A673 (cell line): ENCODE results near the gene HTR3A. TPM values are rescaled to one million over a fixed set of nuclear protein-coding genes. Genes with fewer than 3 reads are reported as not detected.

Experiments used
- BruUV-seq: library from RNA; stranded (reverse); fragments of 400-500 nt; replicated peaks from 2 replicates; lab custom pipeline; 2021; lab: Mats Ljungman, UMichigan
- CTCF ChIA-PET: fragments of 300-600 bp; sonication (Branson Sonifier 250); formaldehyde crosslinking; loops from one replicate; lab custom pipeline; 2022; ENCODE audit warnings: antibody characterized with exemption; lab: Charles Lee
- POLR2A ChIA-PET: fragments of 300-600 bp; sonication (Branson Sonifier 250); formaldehyde crosslinking; loops from one replicate; lab custom pipeline; 2022; ENCODE audit warnings: antibody characterized with exemption; ENCODE audit not compliant: low non-redundant PET; lab: Charles Lee
- DNase-seq: peaks from one replicate; pipeline ENCODE4 v3.0.0-alpha.2; 2015; ENCODE audit warnings: low spot score
- H3K27ac ChIP-seq: fragments of 200-600 bp; sonication (generic); 2 replicates; pipeline ENCODE4 v1.5.1; 2016; ENCODE audit warnings: mixed run types, low read depth, mild to moderate bottlenecking, mixed read lengths, antibody characterized with exemption, low read length; ENCODE audit not compliant: poor library complexity, severe bottlenecking
- H3K27me3 ChIP-seq: fragments of 200-600 bp; sonication (generic); replicated peaks from 2 replicates; pipeline ENCODE4 v1.6.1; 2017; ENCODE audit warnings: mixed run types, low read depth, mild to moderate bottlenecking, mixed read lengths, antibody characterized with exemption, low read length; ENCODE audit not compliant: insufficient read depth, poor library complexity
- H3K36me3 ChIP-seq: fragments of 200-600 bp; sonication (generic); 2 replicates; pipeline ENCODE4 v1.6.1; 2016; ENCODE audit warnings: mixed run types, mild to moderate bottlenecking, mixed read lengths, antibody characterized with exemption, low read length; ENCODE audit not compliant: insufficient read depth, poor library complexity, severe bottlenecking
- H3K4me1 ChIP-seq: fragments of 200-600 bp; sonication (generic); 2 replicates; pipeline ENCODE4 v1.6.1; 2017; ENCODE audit warnings: mixed run types, mild to moderate bottlenecking, mixed read lengths, antibody characterized with exemption, low read length; ENCODE audit not compliant: insufficient read depth, poor library complexity, severe bottlenecking
- H3K4me3 ChIP-seq: fragments of 200-600 bp; sonication (generic); 2 replicates; pipeline ENCODE4 v1.5.1; 2016; ENCODE audit warnings: low read depth, mixed run types, mild to moderate bottlenecking, mixed read lengths, low read length; ENCODE audit not compliant: poor library complexity, severe bottlenecking
- H3K9me3 ChIP-seq: fragments of 200-600 bp; sonication (generic); 2 replicates; pipeline ENCODE4 v1.6.1; 2016; ENCODE audit warnings: mixed run types, low read depth, mild to moderate bottlenecking, mixed read lengths, antibody characterized with exemption, low read length; ENCODE audit not compliant: poor library complexity, severe bottlenecking
- EZH2 ChIP-seq: fragments of 200-600 bp; sonication (generic); IDR thresholded peaks from 2 replicates; pipeline ENCODE4 v1.6.1; 2017; ENCODE audit warnings: borderline replicate concordance, low read depth, mild to moderate bottlenecking, mixed read lengths, antibody characterized with exemption, low read length; ENCODE audit not compliant: poor library complexity, severe bottlenecking
- intact Hi-C: fragments of 100-400 bp; cut with micrococcal nuclease; formaldehyde crosslinking; loops from one replicate; pipeline ENCODE4 v1.10.0; 2022; ENCODE audit not compliant: unreplicated experiment
- total RNA-seq: library from RNA; stranded (reverse); gene quantifications from 2 replicates; pipeline ENCODE4 v1.2.3, GENCODE V29; 2021
- TF ChIP-seq, protein P1 (sequence below): fragments of 300-800, 200-600 bp; sonication (generic); conservative IDR thresholded peaks from 2 replicates; pipeline ENCODE4 v1.5.1; 2017; ENCODE audit warnings: low read depth, mild to moderate bottlenecking, antibody characterized with exemption, low read length, moderate library complexity, mixed read lengths

Gene HTR3A
- total RNA-seq, 1 experiment from 2014 or later, result not detected

DNA sequence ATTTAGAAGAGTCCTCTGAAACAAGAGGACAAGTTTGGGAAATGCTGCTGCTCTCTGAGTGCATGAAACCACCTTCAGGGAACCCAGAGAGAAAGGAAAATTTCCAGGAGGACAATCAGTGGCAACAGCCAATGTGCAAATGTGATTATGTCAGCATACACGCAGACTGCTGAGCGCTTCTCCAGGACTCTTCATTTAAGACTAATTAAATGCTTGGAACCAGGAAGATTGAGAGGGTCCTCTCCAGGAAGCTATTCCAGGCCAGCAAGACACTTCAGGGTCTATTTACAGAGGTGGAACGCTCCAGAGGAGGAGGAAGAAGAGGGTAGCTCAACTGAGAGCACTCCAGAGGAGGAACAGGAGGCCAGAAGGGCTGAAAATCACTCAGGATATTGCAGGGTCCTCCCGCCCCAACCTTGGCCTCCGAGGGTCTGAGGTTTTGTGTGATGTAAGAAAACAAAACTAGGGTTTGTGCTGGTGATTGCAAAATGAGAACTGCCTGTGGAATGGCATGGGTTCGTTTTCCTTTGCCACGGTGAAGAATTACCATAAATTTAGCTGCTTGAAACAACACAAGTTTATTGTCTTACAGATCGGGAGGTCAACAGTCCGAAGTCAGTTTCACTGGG is 14.1 kb upstream of the HTR3A start:
- Histone ChIP-seq H3K9me3 (no peaks in the 10 kb centered on the region), H3K27me3 (peaks cover 5% of the 10 kb centered on the region), H3K4me1 (no peaks in the 10 kb centered on the region), H3K27ac (no peak overlapping the region), H3K36me3 (no peaks in the 10 kb centered on the region), H3K4me3 (no peak overlapping the region)
- no TSS peak for BruUV-seq
- POLR2A ChIA-PET, result no interaction called here
- DNase-seq, result no peak
- intact Hi-C loops, result no loop called here
- CTCF ChIA-PET, result interaction anchor here (0.6 kb wide), 1 partner anchor 34 kb away, joined by 3 read pairs; no protein-coding TSS in a partner anchor
- no peak for TF ChIP-seq EZH2

DNA sequence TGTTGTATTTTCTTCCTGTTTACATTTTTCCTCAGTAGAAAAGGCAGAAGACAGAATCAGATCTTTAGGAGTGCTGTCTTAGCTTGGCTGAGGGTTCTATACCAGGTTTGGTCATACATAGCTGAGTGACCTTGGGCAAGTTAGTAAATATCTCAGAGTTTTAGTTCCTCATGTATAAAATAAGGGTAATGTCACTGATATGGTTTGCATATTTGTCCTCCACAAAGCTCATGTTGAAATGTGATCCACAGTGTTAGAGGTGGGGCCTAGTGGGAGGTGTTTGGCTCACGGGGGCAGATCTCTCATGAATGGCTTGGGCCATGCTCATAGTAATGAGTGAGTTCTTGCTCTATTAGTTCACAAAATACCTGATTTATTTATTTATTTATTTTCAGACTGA is 7.5 kb upstream of the HTR3A start:
- no TSS peak for BruUV-seq
- Histone ChIP-seq H3K27me3 (peaks cover 6% of the 10 kb centered on the region), H3K9me3 (no peaks in the 10 kb centered on the region), H3K4me3 (no peak overlapping the region), H3K36me3 (no peaks in the 10 kb centered on the region), H3K4me1 (no peaks in the 10 kb centered on the region), H3K27ac (no peak overlapping the region)
- no peak for TF ChIP-seq EZH2
- TF ChIP-seq, protein P1, sequence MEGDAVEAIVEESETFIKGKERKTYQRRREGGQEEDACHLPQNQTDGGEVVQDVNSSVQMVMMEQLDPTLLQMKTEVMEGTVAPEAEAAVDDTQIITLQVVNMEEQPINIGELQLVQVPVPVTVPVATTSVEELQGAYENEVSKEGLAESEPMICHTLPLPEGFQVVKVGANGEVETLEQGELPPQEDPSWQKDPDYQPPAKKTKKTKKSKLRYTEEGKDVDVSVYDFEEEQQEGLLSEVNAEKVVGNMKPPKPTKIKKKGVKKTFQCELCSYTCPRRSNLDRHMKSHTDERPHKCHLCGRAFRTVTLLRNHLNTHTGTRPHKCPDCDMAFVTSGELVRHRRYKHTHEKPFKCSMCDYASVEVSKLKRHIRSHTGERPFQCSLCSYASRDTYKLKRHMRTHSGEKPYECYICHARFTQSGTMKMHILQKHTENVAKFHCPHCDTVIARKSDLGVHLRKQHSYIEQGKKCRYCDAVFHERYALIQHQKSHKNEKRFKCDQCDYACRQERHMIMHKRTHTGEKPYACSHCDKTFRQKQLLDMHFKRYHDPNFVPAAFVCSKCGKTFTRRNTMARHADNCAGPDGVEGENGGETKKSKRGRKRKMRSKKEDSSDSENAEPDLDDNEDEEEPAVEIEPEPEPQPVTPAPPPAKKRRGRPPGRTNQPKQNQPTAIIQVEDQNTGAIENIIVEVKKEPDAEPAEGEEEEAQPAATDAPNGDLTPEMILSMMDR, result no peak
- ChIA-PET CTCF (no interaction called here), POLR2A (no interaction called here)
- intact Hi-C loops, result no loop called here
- DNase-seq, result no peak

DNA sequence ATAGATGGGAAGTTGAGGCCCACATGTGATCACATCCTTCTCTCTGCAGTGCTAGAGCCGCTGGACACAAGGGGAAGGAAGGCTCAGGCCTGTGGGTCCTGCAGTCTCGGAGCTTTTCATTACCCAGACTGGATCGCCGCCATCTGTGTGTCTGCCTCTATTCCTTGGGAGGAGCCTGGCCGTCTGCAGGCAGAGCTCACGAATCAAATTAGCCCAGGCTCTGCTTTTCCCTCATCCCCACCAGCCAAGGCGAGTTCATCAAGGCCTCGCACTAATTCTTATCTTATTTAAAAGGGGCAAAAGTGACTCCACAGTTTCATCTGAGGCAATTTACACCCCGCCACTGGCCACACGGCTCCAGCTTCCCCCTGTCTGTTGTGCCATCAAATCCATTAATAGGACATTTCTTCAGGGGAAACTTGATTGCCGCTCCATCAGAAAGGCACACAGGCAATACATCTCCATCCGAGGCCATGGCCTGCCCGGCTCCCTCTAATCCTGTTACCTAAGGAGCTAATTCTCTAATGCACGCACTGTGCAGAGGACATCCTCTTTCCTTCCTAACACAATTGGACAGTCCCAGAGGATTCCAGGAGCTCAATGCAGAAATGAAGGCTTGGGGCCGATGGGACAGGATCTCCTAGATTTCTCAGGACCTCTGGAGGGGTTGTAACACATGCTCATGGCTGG is 3.3 kb upstream of the HTR3A start:
- no TSS peak for BruUV-seq
- Histone ChIP-seq H3K27ac (no peak overlapping the region), H3K4me3 (no peak overlapping the region), H3K9me3 (no peaks in the 10 kb centered on the region), H3K4me1 (peaks cover 9% of the 10 kb centered on the region), H3K36me3 (no peaks in the 10 kb centered on the region), H3K27me3 (peaks cover 6% of the 10 kb centered on the region)
- no peak for DNase-seq
- ChIA-PET POLR2A (no interaction called here), CTCF (no interaction called here)
- TF ChIP-seq, protein P1, result no peak
- no peak for TF ChIP-seq EZH2
- intact Hi-C loops, result no loop called here
